Measurements from ENCODE around the gene EVI5.
A peak's percentile ranks its signal among the peaks of the same experiment; 100 is the strongest.

The EVI5 gene

GRCh38 chr1:92784639-92785500 lies at the start of gene EVI5:
Gene EVI5, minus strand, starts transcription at chr1:92785108. Its CDS starts 48,562 bp downstream, at chr1:92736546.
- Mint-ChIP-seq H3K36me3 (no peaks in the 10 kb centered on the region), H3K27ac (peak within 1 kb of the TSS; percentile 83), H3K27me3 (no peaks in the 10 kb centered on the region), H3K4me1 (peaks cover 26% of the 10 kb centered on the region), H3K4me3 (peak within 1 kb of the TSS; percentile 92), H3K9me3 (no peaks in the 10 kb centered on the region)
- ATAC-seq = peak; percentile 98

GRCh38 chr1:92834617-92835016 lies 49.7 kb upstream of the EVI5 start:
- H3K27me3 Mint-ChIP-seq = no peaks in the 10 kb centered on the region
- peaks cover 80% of the 10 kb centered on the region for H3K4me1 Mint-ChIP-seq
- H3K27ac Mint-ChIP-seq = peak overlapping the region; percentile 100
- peaks cover 74% of the 10 kb centered on the region for H3K36me3 Mint-ChIP-seq
- no peak for ATAC-seq
- no peaks in the 10 kb centered on the region for H3K9me3 Mint-ChIP-seq
- H3K4me3 Mint-ChIP-seq = peak overlapping the region; percentile 98

- Mint-ChIP-seq H3K4me3 (peak overlapping the region; percentile 98), H3K4me1 (peaks cover 72% of the 10 kb centered on the region), H3K36me3 (peaks cover 67% of the 10 kb centered on the region), H3K9me3 (no peaks in the 10 kb centered on the region), H3K27ac (peak overlapping the region; percentile 100), H3K27me3 (no peaks in the 10 kb centered on the region)
- ATAC-seq = no peak
Measured at GRCh38 chr1:92833840-92834239, 48.9 kb upstream of the EVI5 start.

GRCh38 chr1:92832537-92833114 lies 47.7 kb upstream of the EVI5 start:
- ATAC-seq = no peak
- H3K36me3 Mint-ChIP-seq = peaks cover 55% of the 10 kb centered on the region
- peak overlapping the region; percentile 100 for H3K27ac Mint-ChIP-seq
- peak overlapping the region; percentile 98 for H3K4me3 Mint-ChIP-seq
- no peaks in the 10 kb centered on the region for H3K27me3 Mint-ChIP-seq
- peaks cover 60% of the 10 kb centered on the region for H3K4me1 Mint-ChIP-seq
- H3K9me3 Mint-ChIP-seq = no peaks in the 10 kb centered on the region

- peaks cover 48% of the 10 kb centered on the region for H3K36me3 Mint-ChIP-seq
- peaks cover 53% of the 10 kb centered on the region for H3K4me1 Mint-ChIP-seq
- H3K4me3 Mint-ChIP-seq = peak within 1 kb of the TSS; percentile 98
- H3K9me3 Mint-ChIP-seq = no peaks in the 10 kb centered on the region
- ATAC-seq = peak; percentile 97
- H3K27me3 Mint-ChIP-seq = no peaks in the 10 kb centered on the region
- peak within 1 kb of the TSS; percentile 100 for H3K27ac Mint-ChIP-seq
Measured at GRCh38 chr1:92831762-92832536, 47.0 kb upstream of the EVI5 start, which contains the start of gene RPL5. Gene RPL5, plus strand, starts transcription at chr1:92832040. Its CDS starts 75 bp downstream, at chr1:92832115.

GRCh38 chr1:92831368-92831761 lies 46.5 kb upstream of the EVI5 start:
- Mint-ChIP-seq H3K27me3 (no peaks in the 10 kb centered on the region), H3K4me1 (peaks cover 48% of the 10 kb centered on the region), H3K36me3 (peaks cover 47% of the 10 kb centered on the region), H3K4me3 (peak overlapping the region; percentile 98), H3K27ac (peak overlapping the region; percentile 100), H3K9me3 (no peaks in the 10 kb centered on the region)
- no peak for ATAC-seq

- peaks cover 3% of the 10 kb centered on the region for H3K4me1 Mint-ChIP-seq
- H3K36me3 Mint-ChIP-seq = peaks cover under 1% of the 10 kb centered on the region
- H3K27ac Mint-ChIP-seq = no peak overlapping the region
- H3K27me3 Mint-ChIP-seq = no peaks in the 10 kb centered on the region
- no peaks in the 10 kb centered on the region for H3K9me3 Mint-ChIP-seq
- no peak overlapping the region for H3K4me3 Mint-ChIP-seq
- ATAC-seq = no peak
Measured at GRCh38 chr1:92826792-92827191, 41.9 kb upstream of the EVI5 start.

GRCh38 chr1:92822879-92823278 lies 38.0 kb upstream of the EVI5 start:
- Mint-ChIP-seq H3K9me3 (no peaks in the 10 kb centered on the region), H3K4me1 (peaks cover 5% of the 10 kb centered on the region), H3K27me3 (no peaks in the 10 kb centered on the region), H3K36me3 (no peaks in the 10 kb centered on the region), H3K27ac (no peak overlapping the region), H3K4me3 (no peak overlapping the region)
- no peak for ATAC-seq

- no peak overlapping the region for H3K4me3 Mint-ChIP-seq
Measured at GRCh38 chr1:92820551-92820950, 35.6 kb upstream of the EVI5 start.

GRCh38 chr1:92820024-92820423 lies 35.1 kb upstream of the EVI5 start:
- no peaks in the 10 kb centered on the region for H3K9me3 Mint-ChIP-seq
- no peak overlapping the region for H3K27ac Mint-ChIP-seq
- ATAC-seq = no peak
- H3K4me1 Mint-ChIP-seq = peaks cover 5% of the 10 kb centered on the region
- no peaks in the 10 kb centered on the region for H3K27me3 Mint-ChIP-seq
- no peaks in the 10 kb centered on the region for H3K36me3 Mint-ChIP-seq
- no peak overlapping the region for H3K4me3 Mint-ChIP-seq

More at GRCh38 chr1:92820551-92820950, 35.6 kb upstream of the EVI5 start:
- Mint-ChIP-seq H3K27me3 (no peaks in the 10 kb centered on the region), H3K27ac (no peak overlapping the region), H3K4me1 (peaks cover 5% of the 10 kb centered on the region), H3K9me3 (no peaks in the 10 kb centered on the region), H3K36me3 (no peaks in the 10 kb centered on the region)
- ATAC-seq = no peak

- no peak for ATAC-seq
- peaks cover 5% of the 10 kb centered on the region for H3K4me1 Mint-ChIP-seq
- H3K9me3 Mint-ChIP-seq = no peaks in the 10 kb centered on the region
- H3K4me3 Mint-ChIP-seq = no peak overlapping the region
- H3K27ac Mint-ChIP-seq = no peak overlapping the region
- H3K27me3 Mint-ChIP-seq = no peaks in the 10 kb centered on the region
- H3K36me3 Mint-ChIP-seq = no peaks in the 10 kb centered on the region
Measured at GRCh38 chr1:92817986-92818764, 33.3 kb upstream of the EVI5 start.

- Mint-ChIP-seq H3K36me3 (no peaks in the 10 kb centered on the region), H3K27ac (no peak overlapping the region), H3K4me3 (no peak overlapping the region), H3K27me3 (no peaks in the 10 kb centered on the region), H3K4me1 (peaks cover 5% of the 10 kb centered on the region), H3K9me3 (no peaks in the 10 kb centered on the region)
- ATAC-seq = no peak
Measured at GRCh38 chr1:92817137-92817697, 32.3 kb upstream of the EVI5 start.

GRCh38 chr1:92816732-92817131 lies 31.8 kb upstream of the EVI5 start:
- Mint-ChIP-seq H3K9me3 (no peaks in the 10 kb centered on the region), H3K27ac (no peak overlapping the region), H3K4me1 (peaks cover 5% of the 10 kb centered on the region)

GRCh38 chr1:92808381-92808780 lies 23.5 kb upstream of the EVI5 start:
- Mint-ChIP-seq H3K36me3 (no peaks in the 10 kb centered on the region), H3K27ac (no peak overlapping the region), H3K4me3 (no peak overlapping the region), H3K4me1 (no peaks in the 10 kb centered on the region), H3K27me3 (peaks cover 11% of the 10 kb centered on the region), H3K9me3 (peaks cover 9% of the 10 kb centered on the region)
- no peak for ATAC-seq

More at GRCh38 chr1:92816732-92817131, 31.8 kb upstream of the EVI5 start:
- ATAC-seq = no peak
- Mint-ChIP-seq H3K36me3 (no peaks in the 10 kb centered on the region), H3K4me3 (no peak overlapping the region), H3K27me3 (no peaks in the 10 kb centered on the region)

Measured in stimulated activated memory B cell treated with anti-CD40 and anti-IgM and Interleukin-4, amounts not matched to agents 10 μg/mL and 1 μg/mL and 100 μg/mL, for 72 hours (primary cell).